Body of pancreas (tissue), 4 donors: ENCODE results near the gene TMEM154.

Experiments
- CTCF ChIP-seq, 7 experiments: fragments of 450-650 bp in 4 of 7; fragments of 200-600 bp in 3 of 7; sonication (generic) in 3 of 7; IDR thresholded peaks; one replicate each; pipeline ENCODE4 v1.5.1; 2016 to 2019; ENCODE audit warnings: antibody characterized with exemption in 7 of 7
- POLR2A ChIP-seq, 3 donors: fragments of 450-650 bp; IDR thresholded peaks; one replicate each; pipeline ENCODE4 v1.6.1; 2016; ENCODE audit warnings: antibody characterized with exemption in 3 of 3, mild to moderate bottlenecking in 2 of 3

GRCh38 chr4:152724494-152724893 lies 44.7 kb upstream of the TMEM154 start:
- TF ChIP-seq POLR2A (IDR thresholded peaks at IDR 0.05) (no peak), CTCF (IDR thresholded peaks at IDR 0.05) (no peak)
